Measurements from ENCODE around the gene MAP3K20.

- TF ChIP-seq CTCF (conservative IDR thresholded peaks at IDR 0.05 in 1 of 2, IDR thresholded peaks at IDR 0.05 in 1 of 2; ENCODE audit: extremely low read depth in 1 of 2, insufficient read depth in 1 of 2, low read depth in 1 of 2, low read length in 2 of 2) (peak; percentile 81 to 88), EZH2 (IDR thresholded peaks at IDR 0.05; ENCODE audit: borderline replicate concordance, low read length) (no peak)
Measured at GRCh38 chr2:173210270-173211196, 134.9 kb downstream of the MAP3K20 start.
